HepG2 (cell line): Measurements from ENCODE around the gene CBX2. TPM values are rescaled to one million over a fixed set of nuclear protein-coding genes. Genes with fewer than 3 reads are reported as not detected.

Source experiments
- ARID3A ChIP-seq: IDR thresholded peaks from 2 replicates; pipeline ENCODE4 v1.6.1; 2012; ENCODE audit warnings: low read depth, low read length, improper control_type of control experiment
- DRAP1 ChIP-seq: IDR thresholded peaks from 2 replicates; pipeline ENCODE4 v1.6.1; 2016; ENCODE audit warnings: missing genetic modification reagents, missing compliant biosample characterization
- HES4 ChIP-seq: sonication (generic); formaldehyde crosslinking; IDR thresholded peaks from 2 replicates; pipeline ENCODE4 v1.9.0; 2021; ENCODE audit warnings: mild to moderate bottlenecking, missing genetic modification reagents, borderline replicate concordance
- HIVEP1 ChIP-seq: sonication (generic); formaldehyde crosslinking; IDR thresholded peaks from 2 replicates; pipeline ENCODE4 v1.4.0; 2020; ENCODE audit warnings: mild to moderate bottlenecking, missing genetic modification reagents
- JUND ChIP-seq: sonication (generic); formaldehyde crosslinking; IDR thresholded peaks from 2 replicates; pipeline ENCODE4 v1.8.0; 2022; ENCODE audit warnings: mild to moderate bottlenecking, missing genetic modification reagents
- KDM2A ChIP-seq: sonication (generic); formaldehyde crosslinking; IDR thresholded peaks from 2 replicates; pipeline ENCODE4 v1.4.0; 2020; ENCODE audit warnings: low read depth, missing genetic modification reagents, borderline replicate concordance
- MTF1 ChIP-seq: sonication (generic); formaldehyde crosslinking; IDR thresholded peaks from 2 replicates; pipeline ENCODE4 v1.5.0; 2020; ENCODE audit warnings: missing genetic modification reagents
- NFIC ChIP-seq: IDR thresholded peaks from 2 replicates; pipeline ENCODE4 v1.6.1; 2012; ENCODE audit warnings: mild to moderate bottlenecking, low read length, inconsistent platforms
- NR1H2 ChIP-seq: sonication (generic); formaldehyde crosslinking; IDR thresholded peaks from 2 replicates; pipeline ENCODE4 v1.8.1; 2022; ENCODE audit warnings: low read depth, missing genetic modification reagents, borderline replicate concordance
- PHF21A ChIP-seq: sonication (generic); formaldehyde crosslinking; IDR thresholded peaks from 2 replicates; pipeline ENCODE4 v1.5.0; 2020; ENCODE audit warnings: mild to moderate bottlenecking, missing genetic modification reagents
- PITX1 ChIP-seq: sonication (generic); formaldehyde crosslinking; IDR thresholded peaks from 2 replicates; pipeline ENCODE4 v1.5.1; 2020; ENCODE audit warnings: mild to moderate bottlenecking, missing genetic modification reagents
- POGZ ChIP-seq: sonication (generic); formaldehyde crosslinking; IDR thresholded peaks from 2 replicates; pipeline ENCODE4 v1.4.0; 2020; ENCODE audit warnings: mild to moderate bottlenecking, missing genetic modification reagents
- RFX3 ChIP-seq: IDR thresholded peaks from 2 replicates; pipeline ENCODE4 v1.6.1; 2016; ENCODE audit warnings: missing biosample characterization, missing genetic modification reagents
- SOX6 ChIP-seq, 2 experiments: fragments of 450-650 bp in 1 of 2; sonication (generic) in 1 of 2; formaldehyde crosslinking in 1 of 2; IDR thresholded peaks; 2 replicates each; pipeline versions ENCODE4 v1.4.0 to v1.6.1; 2017 to 2020; ENCODE audit warnings: antibody characterized with exemption in 1 of 2, mild to moderate bottlenecking in 1 of 2, missing genetic modification reagents in 1 of 2
- U2AF2 ChIP-seq: fragments of 200-400 bp; formaldehyde crosslinking; IDR thresholded peaks from 2 replicates; pipeline ENCODE4 v1.6.1; 2017; ENCODE audit warnings: low read depth, mild to moderate bottlenecking, low read length
- ZBTB1 ChIP-seq: sonication (generic); formaldehyde crosslinking; IDR thresholded peaks from 2 replicates; pipeline ENCODE4 v1.4.0; 2020; ENCODE audit warnings: missing genetic modification reagents, borderline replicate concordance
- ZMAT5 ChIP-seq: sonication (generic); formaldehyde crosslinking; IDR thresholded peaks from 2 replicates; pipeline ENCODE4 v1.5.0; 2020; ENCODE audit warnings: mild to moderate bottlenecking, low read depth, missing genetic modification reagents, borderline replicate concordance
- ZNF30 ChIP-seq: sonication (generic); formaldehyde crosslinking; IDR thresholded peaks from 2 replicates; pipeline ENCODE4 v1.5.0; 2020; ENCODE audit warnings: mild to moderate bottlenecking, missing genetic modification reagents
- ZNF317 ChIP-seq: sonication (generic); formaldehyde crosslinking; IDR thresholded peaks from 2 replicates; pipeline ENCODE4 v1.5.0; 2020; ENCODE audit warnings: mild to moderate bottlenecking, missing genetic modification reagents
- ZNF496 ChIP-seq: sonication (generic); formaldehyde crosslinking; IDR thresholded peaks from 2 replicates; pipeline ENCODE4 v1.8.1; 2023; ENCODE audit warnings: mild to moderate bottlenecking, moderate library complexity, missing genetic modification reagents; ENCODE audit not compliant: insufficient replicate concordance
- polyA plus RNA-seq, 8 experiments: library from polyadenylated mRNA; depleted of rRNA in 3 of 8; stranded (reverse) in 7 of 8; unstranded in 1 of 8; fragments of >200 nt; fragmentation: Illumina TruSeq in 4 of 8; extraction: Trizol in 4 of 8; gene quantifications; 2 replicates each; pipeline versions ENCODE4 v1.2.1 to v1.2.3, GENCODE V29; 2011 to 2016; ENCODE audit warnings: low read depth in 4 of 8, missing spikeins in 1 of 8, mixed read lengths in 1 of 8; ENCODE audit not compliant: insufficient read depth in 1 of 8
- total RNA-seq, 5 experiments: library from RNA; depleted of rRNA; stranded (reverse); fragments of >200 nt; fragmentation: Illumina TruSeq; extraction: Trizol; gene quantifications; 2 replicates each; pipeline ENCODE4 v1.2.3, GENCODE V29; 2016; ENCODE audit warnings: low read depth in 1 of 5

CBX2 gene
- total and polyA plus RNA-seq, 2 of the 13 experiments (the other 11 are each of a cell fraction or from before 2014, with no cell fraction given), result 14.5 to 31.1 TPM

GRCh38 chr17:79803997-79804855 is 26.3 kb downstream of the CBX2 start (continued):
- peak; percentile 86 for TF ChIP-seq KDM2A (CRISPR knock-in tag)
- TF ChIP-seq ZBTB1, result no peak; the same call in 1 of the 2 replicates
- no peak for TF ChIP-seq ZNF496 (CRISPR knock-in tag)
- TF ChIP-seq JUND, result peak; percentile 28; the same call in 1 of the 2 replicates
- TF ChIP-seq POGZ (CRISPR knock-in tag), result peak; percentile 67
- no peak for TF ChIP-seq RFX3
- TF ChIP-seq ZMAT5, result no peak
- peak; percentile 97 for TF ChIP-seq HES4
- peak; percentile 47; the same call in 1 of the 2 replicates for TF ChIP-seq PHF21A (CRISPR knock-in tag)
- no peak for TF ChIP-seq MTF1 (CRISPR knock-in tag)
- peak; percentile 25; the same call in 1 of the 2 replicates for TF ChIP-seq NR1H2 (CRISPR knock-in tag)
- TF ChIP-seq SOX6 (IDR thresholded peaks at IDR 0.05), result no peak
- peak; percentile 63; the same call in 1 of the 2 replicates for TF ChIP-seq SOX6 (CRISPR knock-in tag; IDR thresholded peaks at IDR 0.05)
- TF ChIP-seq ZNF317 (CRISPR knock-in tag), result 0 out of 2 replicates have a peak, but pooled peaks have one; percentile 64
- TF ChIP-seq PITX1 (CRISPR knock-in tag), result peak; percentile 71; the same call in 1 of the 2 replicates
- TF ChIP-seq HIVEP1 (CRISPR knock-in tag), result peak; percentile 93
- TF ChIP-seq U2AF2, result no peak
- no peak for TF ChIP-seq NFIC
- TF ChIP-seq ZNF30, result peak; percentile 95
- no peak for TF ChIP-seq ARID3A
- peak; percentile 17; the same call in 1 of the 2 replicates for TF ChIP-seq DRAP1 (CRISPR knock-in tag)
